Activated B cell treated with CpG ODN at 0.5 μM for 24 hours (primary cell): ENCODE data around the gene IDH3B. TPM values are rescaled to one million over a fixed set of nuclear protein-coding genes. Genes with fewer than 3 reads are reported as not detected.

Source experiments
- ATAC-seq: fragments of 200-7000 bp; cut with Tn5 transposase; one replicate; pipeline ENCODE4 v1.10.0; 2021; ENCODE audit warnings: low read depth, mild to moderate bottlenecking, moderate library complexity
- CTCF ChIA-PET: fragments of 350-600 bp; sonication (Branson Sonifier 250); formaldehyde crosslinking; loops from one replicate; lab custom pipeline; 2021; ENCODE audit warnings: antibody characterized with exemption; lab: Charles Lee
- POLR2A ChIA-PET: fragments of 350-600 bp; sonication (Branson Sonifier 250); formaldehyde crosslinking; loops from one replicate; lab custom pipeline; 2021; ENCODE audit warnings: antibody characterized with exemption; lab: Charles Lee
- DNase-seq: peaks from one replicate; pipeline ENCODE4 v3.0.0; 2022
- H3K27ac Mint-ChIP-seq: one replicate; pipeline ENCODE4 v1.8.0; 2020; ENCODE audit warnings: mixed read lengths
- H3K27me3 Mint-ChIP-seq: one replicate; pipeline ENCODE4 v1.8.0; 2021; ENCODE audit warnings: mixed read lengths
- H3K36me3 Mint-ChIP-seq: one replicate; pipeline ENCODE4 v1.8.0; 2021; ENCODE audit warnings: low read depth, mixed read lengths
- H3K4me1 Mint-ChIP-seq: one replicate; pipeline ENCODE4 v1.8.0; 2021; ENCODE audit warnings: mixed read lengths
- H3K4me3 Mint-ChIP-seq: one replicate; pipeline ENCODE4 v1.8.0; 2020; ENCODE audit warnings: mild to moderate bottlenecking, mixed read lengths
- H3K9me3 Mint-ChIP-seq: one replicate; pipeline ENCODE4 v1.8.0; 2020; ENCODE audit warnings: mixed read lengths
- CTCF ChIP-seq: fragments of 200-600 bp; IDR thresholded peaks from one replicate; pipeline ENCODE4 v1.8.0; 2022; ENCODE audit warnings: antibody characterized with exemption, mild to moderate bottlenecking
- intact Hi-C: fragments of 100-400 bp; cut with micrococcal nuclease; formaldehyde crosslinking; loops from one replicate; pipeline ENCODE4 v1.15.1; 2024
- total RNA-seq: library from RNA; stranded (reverse); gene quantifications from 2 replicates; pipeline ENCODE4 v1.2.3, GENCODE V29; 2022

The IDH3B gene
- total RNA-seq, 1 donor from 2014 or later, result 121 TPM

DNA sequence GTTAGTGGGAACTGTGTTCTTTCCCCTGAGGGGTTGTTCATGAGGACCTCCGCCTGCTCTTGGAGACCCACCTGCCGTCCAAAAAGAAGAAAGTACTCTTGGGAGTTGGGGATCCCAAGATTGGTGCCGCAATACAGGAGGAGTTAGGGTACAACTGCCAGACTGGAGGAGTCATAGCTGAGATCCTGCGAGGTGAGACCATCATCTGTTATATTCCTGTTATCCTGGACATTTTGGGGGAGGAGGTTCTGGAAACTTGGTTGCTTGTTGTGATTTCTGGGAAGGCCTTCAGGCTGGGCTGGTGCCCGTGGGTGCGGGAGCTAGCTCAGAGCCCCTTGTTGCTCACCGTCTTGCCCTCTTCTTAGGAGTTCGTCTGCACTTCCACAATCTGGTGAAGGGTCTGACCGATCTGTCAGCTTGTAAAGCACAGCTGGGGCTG, 9.6 kb downstream of the IDH3B start:
- H3K27me3 Mint-ChIP-seq, result no peaks in the 10 kb centered on the region
- intact Hi-C loops, result loop anchor here (5.0 to 10.0 kb wide), 5 partner anchors 38 to 1537 kb away; partner anchors contain the start of genes EBF4, MRPS26, NSFL1C and PSMF1

DNA sequence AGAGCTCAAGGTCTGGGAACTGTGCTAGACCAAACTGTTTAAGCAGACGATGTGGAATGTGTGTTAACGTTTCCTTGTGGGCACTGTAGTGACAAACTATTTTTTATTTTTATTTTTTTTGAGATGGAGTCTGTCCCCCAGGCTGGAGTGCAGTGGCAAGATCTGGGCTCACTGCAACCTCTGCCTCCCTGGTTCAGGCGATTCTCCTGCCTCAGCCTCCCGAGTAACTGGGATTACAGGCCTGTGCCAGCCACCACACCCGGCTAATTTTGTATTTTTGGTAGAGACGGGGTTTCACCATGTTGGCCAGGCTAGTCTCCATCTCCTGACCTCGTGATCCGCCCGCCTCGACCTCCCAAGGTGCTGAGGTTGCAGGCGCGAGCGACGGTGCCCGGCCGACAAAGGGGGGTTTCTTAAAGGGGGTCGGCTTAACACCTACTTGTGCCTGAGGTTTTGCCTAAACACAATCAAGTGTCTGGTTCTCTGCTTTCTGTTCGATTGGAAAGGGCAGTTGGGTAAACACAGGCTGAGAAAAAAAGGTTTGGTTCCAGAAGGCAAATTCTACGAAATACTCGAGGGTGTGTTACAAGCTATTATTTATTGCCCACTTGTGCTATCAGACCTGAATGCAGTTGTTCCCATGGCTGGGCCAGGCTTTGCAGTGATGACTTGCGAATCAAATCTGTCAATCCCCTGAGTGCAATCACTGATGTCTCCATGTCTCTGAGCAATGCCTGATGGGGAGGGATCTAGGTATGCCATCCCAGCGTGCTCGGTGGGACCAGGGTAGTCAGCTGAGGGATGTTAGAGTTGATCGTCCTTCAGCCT, 10.2 kb downstream of the IDH3B start:
- peak overlapping the region; percentile 90 for H3K4me3 Mint-ChIP-seq
- H3K4me1 Mint-ChIP-seq, result peaks cover 19% of the 10 kb centered on the region
- peak overlapping the region; percentile 93 for H3K27ac Mint-ChIP-seq
- POLR2A ChIA-PET, result interaction anchor here (0.6 to 6.4 kb wide), 9 partner anchors 11 to 446 kb away, joined by 3 to 162 read pairs (median 5); partner anchors contain the start of genes IDH3B, PCED1A, SNRPB and VPS16
- ATAC-seq (no peak), DNase-seq (no peak)
- intact Hi-C loops, result loop anchor here (2.0 to 10.0 kb wide), 8 partner anchors 39 to 1536 kb away; partner anchors contain the start of genes EBF4, MRPS26, NSFL1C and PCED1A
- no peaks in the 10 kb centered on the region for H3K9me3 Mint-ChIP-seq
- CTCF ChIA-PET, result interaction anchor here (1.4 to 3.1 kb wide), 2 partner anchors 10 to 130 kb away, joined by 4 to 14 read pairs; partner anchors contain the start of gene IDH3B
- peaks cover 57% of the 10 kb centered on the region for H3K36me3 Mint-ChIP-seq
- TF ChIP-seq CTCF, result no peak
- no peaks in the 10 kb centered on the region for H3K27me3 Mint-ChIP-seq

More for the DNA sequence above, 9.6 kb downstream of the IDH3B start:
- POLR2A ChIA-PET, result interaction anchor here (6.4 kb wide), 1 partner anchor 10 kb away, joined by 162 read pairs; the partner anchor contains the start of gene IDH3B
- peaks cover 64% of the 10 kb centered on the region for H3K36me3 Mint-ChIP-seq
- peak overlapping the region; percentile 41 for H3K27ac Mint-ChIP-seq
- ATAC-seq, result no peak
- H3K4me1 Mint-ChIP-seq, result peaks cover 19% of the 10 kb centered on the region
- DNase-seq, result no peak
- no peak for TF ChIP-seq CTCF
- no peaks in the 10 kb centered on the region for H3K9me3 Mint-ChIP-seq
- H3K4me3 Mint-ChIP-seq, result peak overlapping the region; percentile 90
- CTCF ChIA-PET, result interaction anchor here (3.1 kb wide), 1 partner anchor 131 kb away, joined by 14 read pairs; no protein-coding TSS in a partner anchor

DNA sequence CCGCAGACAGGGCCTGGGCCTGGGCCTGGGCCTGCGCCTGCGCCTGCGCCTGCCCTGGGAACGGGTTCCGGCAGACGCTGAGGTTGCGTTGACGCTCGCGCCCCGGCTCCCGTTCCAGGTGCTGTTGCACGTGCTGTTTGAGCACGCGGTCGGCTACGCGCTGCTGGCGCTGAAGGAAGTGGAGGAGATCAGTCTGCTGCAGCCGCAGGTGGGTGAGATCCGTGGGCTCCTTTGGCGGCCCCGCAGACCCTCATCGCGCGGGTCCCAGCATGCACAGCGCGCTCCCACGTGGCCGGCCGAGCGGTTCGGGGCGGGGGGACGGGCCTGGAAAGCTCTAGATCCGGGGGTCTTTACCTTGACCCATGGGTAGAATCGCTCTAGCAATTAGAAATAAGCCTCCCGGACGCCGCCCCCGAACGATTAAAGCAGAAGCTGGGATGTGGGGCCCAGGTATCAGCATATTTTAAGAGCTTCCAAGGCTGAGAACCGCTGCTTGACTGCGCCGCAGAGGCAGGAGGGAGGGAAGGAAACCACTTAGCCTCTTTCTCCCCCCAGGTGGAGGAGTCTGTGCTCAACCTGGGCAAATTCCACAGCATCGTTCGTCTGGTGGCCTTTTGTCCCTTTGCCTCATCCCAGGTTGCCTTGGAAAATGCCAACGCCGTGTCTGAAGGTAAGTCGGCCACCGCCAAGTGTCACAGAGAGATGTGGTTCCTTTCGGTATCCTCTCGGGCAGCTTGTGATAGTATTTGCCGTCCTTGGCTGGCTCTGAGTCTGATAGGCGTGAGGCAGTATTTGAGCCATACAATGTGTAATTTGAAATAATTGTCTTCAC, 11.1 kb downstream of the IDH3B start:
- intact Hi-C loops, result loop anchor here (1.0 to 10.0 kb wide), 9 partner anchors 11 to 1536 kb away; partner anchors contain the start of genes EBF4, IDH3B, MRPS26 and NSFL1C
- ATAC-seq, result peak; percentile 47
- Mint-ChIP-seq H3K9me3 (no peaks in the 10 kb centered on the region), H3K27ac (peak overlapping the region; percentile 93), H3K27me3 (no peaks in the 10 kb centered on the region), H3K36me3 (peaks cover 49% of the 10 kb centered on the region), H3K4me3 (peak overlapping the region; percentile 90), H3K4me1 (peaks cover 19% of the 10 kb centered on the region)
- TF ChIP-seq CTCF, result no peak
- ChIA-PET POLR2A (interaction anchor here (0.9 to 6.4 kb wide), 21 partner anchors 7 to 1186 kb away, joined by 3 to 162 read pairs (median 4); partner anchors contain the start of genes ADISSP, AP5S1, IDH3B and NSFL1C), CTCF (interaction anchor here (1.4 to 3.1 kb wide), 2 partner anchors 11 to 129 kb away, joined by 4 to 14 read pairs; partner anchors contain the start of gene IDH3B)
- DNase-seq, result no peak

- Mint-ChIP-seq H3K27me3 (no peaks in the 10 kb centered on the region), H3K4me1 (peaks cover 19% of the 10 kb centered on the region), H3K36me3 (peaks cover 40% of the 10 kb centered on the region), H3K27ac (peak within 1 kb of the TSS; percentile 93), H3K9me3 (no peaks in the 10 kb centered on the region), H3K4me3 (peak within 1 kb of the TSS; percentile 90)
- intact Hi-C loops, result loop anchor here (1.0 to 10.0 kb wide), 9 partner anchors 12 to 1535 kb away; partner anchors contain the start of genes EBF4, IDH3B, MRPS26 and NSFL1C
- peak; percentile 90 for ATAC-seq
- ChIA-PET CTCF (interaction anchor here (1.1 to 3.1 kb wide), 3 partner anchors 11 to 349 kb away, joined by 3 to 14 read pairs (median 4); partner anchors contain the start of gene IDH3B), POLR2A (interaction anchor here (0.5 to 6.4 kb wide), 27 partner anchors 8 to 1819 kb away, joined by 3 to 162 read pairs (median 4); partner anchors contain the start of genes ADISSP, AP5S1, IDH3B and NSFL1C)
- DNase-seq, result peak; percentile 97
- TF ChIP-seq CTCF, result no peak
Measured at GRCh38 chr20:2651772-2652723, 12.0 kb downstream of the IDH3B start, which contains the start of gene NOP56. NOP56 (plus strand) TSS chr20:2652632; CDS start chr20:2652661, 29 bp downstream.
